Activated T-cell treated with anti-CD3 and anti-CD28 coated beads for 1 hour (primary cell): ENCODE results near the gene CD226.
"Not testable (repeated sequence)": the region's sequence is repeated elsewhere in the genome, so short reads cannot be mapped to it uniquely, and the experiment has no call there.

Experiments used
- DNase-seq: peaks from one replicate; pipeline ENCODE4 v3.0.0-alpha.2; 2020; ENCODE audit warnings: low read depth

Gene CD226

DNA sequence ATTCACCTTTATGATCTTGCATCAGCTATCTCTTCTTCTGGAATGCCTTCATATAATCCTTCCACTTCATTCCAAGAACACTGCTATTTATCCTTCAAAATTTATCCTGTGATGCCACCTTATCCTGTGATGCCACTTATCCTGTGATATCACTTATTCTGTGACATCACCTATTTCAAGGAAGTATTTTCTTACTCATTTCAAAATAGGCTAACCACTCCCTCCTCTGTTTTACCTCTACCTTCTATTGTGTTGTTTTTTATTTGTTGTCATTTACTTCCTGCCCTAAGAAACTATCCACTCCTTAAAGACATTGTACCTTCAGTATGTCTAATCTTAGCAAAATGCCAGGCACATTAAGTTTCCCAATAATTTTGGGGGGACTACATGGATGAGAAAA, 38.8 kb downstream of the CD226 start:
- DNase-seq: no peak

GRCh38 chr18:69906765-69907164, 40.9 kb downstream of the CD226 start:
- DNase-seq: no peak

- no peak for DNase-seq
These were observed 46.7 kb downstream of the CD226 start for GRCh38 chr18:69900941-69901340.

DNA sequence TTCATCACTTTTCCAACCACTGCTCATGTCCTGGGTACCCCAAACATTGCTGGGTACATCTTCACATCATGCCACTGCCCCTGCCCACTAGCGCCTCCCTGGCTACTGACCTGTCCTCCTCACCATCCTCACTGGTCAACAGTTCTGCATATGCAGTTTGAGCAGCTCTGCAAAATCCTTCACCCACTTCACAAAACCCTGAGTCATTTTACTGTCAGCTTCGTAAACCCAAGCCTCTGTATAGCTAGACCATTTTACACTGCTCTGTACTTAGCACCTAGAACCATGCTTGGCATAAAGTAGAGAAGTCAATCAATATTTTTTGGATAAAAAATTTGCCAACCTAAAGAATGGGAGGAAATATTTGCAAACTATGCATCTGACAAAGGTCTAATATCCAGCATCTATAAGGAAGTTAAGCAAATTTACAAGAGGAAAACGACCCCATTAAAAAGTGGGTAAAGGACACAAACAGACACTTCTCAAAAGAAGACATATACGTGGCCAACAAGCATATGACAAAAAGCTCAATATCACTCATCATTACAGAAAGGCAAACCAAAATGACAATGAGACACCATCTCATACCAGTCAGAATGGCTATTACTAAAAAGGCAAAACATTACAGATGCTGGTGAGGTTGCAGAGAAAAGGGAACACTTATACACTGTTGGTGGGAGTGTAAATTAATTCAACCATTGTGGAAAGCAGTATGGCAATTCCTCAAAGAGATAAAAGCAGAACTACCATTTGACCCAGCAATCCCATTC, 48.3 kb downstream of the CD226 start:
- not testable (repeated sequence) for DNase-seq

DNA sequence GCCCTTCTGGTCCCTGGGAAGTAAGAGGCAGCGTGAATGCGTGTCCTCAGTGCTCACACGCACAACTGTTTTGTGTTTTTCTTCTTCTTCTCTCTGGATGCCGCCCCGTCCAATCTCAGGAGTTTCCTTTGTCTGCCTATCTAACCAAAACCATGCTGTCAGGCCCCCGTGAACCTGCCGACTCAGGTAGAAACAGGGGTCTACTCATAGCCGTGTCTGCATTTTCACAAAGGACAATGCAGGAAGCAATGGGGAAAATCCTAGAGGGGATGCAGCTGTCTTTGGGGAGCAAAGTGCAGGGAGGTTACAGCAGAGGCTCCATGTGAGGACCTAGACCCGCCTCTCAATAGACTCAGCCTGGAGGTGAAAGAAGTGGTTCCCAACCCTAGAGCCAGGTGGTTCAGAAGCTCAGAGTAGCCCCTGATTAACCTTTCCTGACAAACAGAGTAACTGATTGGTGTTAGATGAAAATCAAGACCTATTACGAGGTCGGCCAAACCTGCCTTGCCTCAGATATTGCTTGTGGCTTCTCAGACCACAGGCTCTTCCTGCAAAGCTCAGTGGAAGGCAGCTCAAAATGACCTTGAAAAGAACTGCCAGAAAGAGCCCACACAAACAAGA, 49.3 kb downstream of the CD226 start:
- no peak for DNase-seq

GRCh38 chr18:69897397-69898108, 50.1 kb downstream of the CD226 start:
- no peak for DNase-seq

DNA sequence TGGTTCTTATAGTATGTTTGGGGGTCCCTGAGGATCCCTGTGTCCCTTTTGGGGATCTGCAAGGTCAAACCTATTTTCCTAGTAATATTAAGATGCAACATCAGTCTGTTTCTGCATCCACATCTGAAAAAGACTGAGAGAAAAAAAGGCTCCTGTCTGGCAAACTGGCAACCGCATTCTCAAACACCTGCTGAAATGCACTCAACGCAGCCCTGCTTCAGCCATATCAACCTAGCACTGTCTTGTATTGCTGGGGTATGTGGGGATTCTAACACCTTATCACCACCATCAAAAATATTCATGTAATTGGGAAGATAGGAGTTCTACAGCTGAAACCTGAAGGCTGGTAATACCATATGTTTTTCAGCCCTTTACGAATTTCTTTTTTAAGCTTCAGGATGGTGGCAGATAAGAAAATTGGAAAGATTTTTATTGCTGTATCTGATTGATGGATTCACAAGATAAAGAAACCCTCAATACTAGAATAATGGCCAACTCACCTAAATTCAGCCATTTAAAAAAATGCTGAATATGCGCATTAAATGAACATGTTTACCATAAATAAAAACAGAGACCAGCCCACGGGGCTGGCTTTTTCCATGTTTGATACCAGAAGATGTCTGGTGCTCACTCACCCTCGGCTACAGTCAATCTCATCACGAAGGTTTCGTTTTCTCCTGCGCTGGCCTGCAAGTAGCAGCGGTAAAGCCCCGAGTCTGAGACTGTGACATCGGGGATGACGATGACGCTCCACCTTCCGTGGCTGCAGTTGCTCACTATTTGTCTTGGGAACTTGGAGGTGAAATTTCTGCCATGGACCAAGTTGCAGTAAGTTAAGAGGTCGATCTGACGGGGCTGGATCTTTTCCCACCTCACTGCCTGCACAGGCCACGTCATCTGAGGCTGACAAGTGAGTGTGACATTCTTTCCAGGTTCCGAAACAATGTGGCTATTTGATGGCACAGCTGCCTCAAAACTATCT, 52.3 kb downstream of the CD226 start:
- DNase-seq: no peak

DNA sequence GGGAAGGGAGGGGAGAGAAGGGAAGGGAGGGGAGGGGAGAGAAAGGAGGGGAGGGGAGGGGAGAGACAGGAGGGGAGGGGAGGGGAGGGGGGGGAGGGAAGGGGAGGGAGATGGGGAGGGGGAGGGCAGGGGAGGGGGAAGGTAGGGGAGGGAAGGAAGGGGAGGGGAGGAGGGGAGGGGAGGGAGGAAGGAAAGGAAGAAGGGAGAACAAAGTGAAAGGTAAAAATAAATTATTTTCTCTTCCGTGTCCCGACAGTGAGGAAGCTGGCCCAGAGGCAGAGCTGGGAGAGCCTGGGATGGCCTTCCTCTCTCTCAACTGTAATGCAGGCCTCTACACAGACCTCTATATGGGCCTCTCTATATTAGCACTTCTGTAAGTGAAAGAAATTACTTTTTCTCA, 53.2 kb downstream of the CD226 start:
- DNase-seq: no peak

- DNase-seq: no peak
These were observed 57.1 kb downstream of the CD226 start for GRCh38 chr18:69890558-69890957.

GRCh38 chr18:69889009-69889408, 58.7 kb downstream of the CD226 start:
- DNase-seq: no peak

- no peak for DNase-seq
These were observed 60.4 kb downstream of the CD226 start for GRCh38 chr18:69887256-69887655.

- DNase-seq: no peak
These were observed 61.7 kb downstream of the CD226 start for GRCh38 chr18:69885841-69886531.

- no peak for DNase-seq
These were observed 62.3 kb downstream of the CD226 start for GRCh38 chr18:69885355-69885754.

DNA sequence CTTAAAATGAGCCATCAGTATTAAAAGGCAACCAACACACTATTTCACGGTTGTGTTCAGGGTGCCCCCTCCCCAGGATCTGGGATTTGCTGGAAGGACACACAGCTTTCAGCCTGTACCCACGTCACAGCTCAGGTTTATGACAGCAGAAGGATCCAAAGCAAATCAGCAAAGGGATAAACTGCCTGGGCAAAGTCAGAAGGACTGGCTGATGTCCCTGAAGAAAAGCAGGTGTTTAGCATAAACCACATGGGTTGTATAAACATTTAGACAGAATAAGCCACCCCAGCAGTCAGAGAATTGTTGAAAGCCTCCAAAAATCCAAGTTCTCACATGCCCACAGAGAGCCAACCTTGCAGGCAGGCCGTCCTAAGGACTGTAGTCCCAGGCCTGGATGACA, 63.9 kb downstream of the CD226 start:
- no peak for DNase-seq

GRCh38 chr18:69882965-69883668, 64.6 kb downstream of the CD226 start:
- DNase-seq: no peak

GRCh38 chr18:69880083-69880482, 67.6 kb downstream of the CD226 start:
- DNase-seq: no peak

DNA sequence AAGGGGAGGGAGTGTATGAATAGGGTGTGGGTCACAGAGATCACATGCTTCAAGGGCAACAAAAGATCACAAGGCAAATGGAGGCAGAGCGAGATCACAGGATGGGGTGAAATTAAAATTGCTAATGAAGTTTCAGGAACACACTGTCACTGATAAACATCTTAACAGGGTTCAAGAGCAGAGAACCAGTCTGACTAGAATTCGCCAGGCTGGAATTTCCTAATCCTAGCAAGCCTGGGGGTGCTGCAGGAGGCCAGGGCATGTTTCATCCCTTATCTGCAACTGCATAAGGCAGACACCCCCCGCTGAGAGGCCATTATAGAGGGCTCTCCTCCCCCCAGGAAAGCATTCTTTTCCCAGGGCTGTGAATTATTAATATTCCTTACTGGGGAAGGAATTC, 68.6 kb downstream of the CD226 start:
- DNase-seq: not testable (repeated sequence)

DNA sequence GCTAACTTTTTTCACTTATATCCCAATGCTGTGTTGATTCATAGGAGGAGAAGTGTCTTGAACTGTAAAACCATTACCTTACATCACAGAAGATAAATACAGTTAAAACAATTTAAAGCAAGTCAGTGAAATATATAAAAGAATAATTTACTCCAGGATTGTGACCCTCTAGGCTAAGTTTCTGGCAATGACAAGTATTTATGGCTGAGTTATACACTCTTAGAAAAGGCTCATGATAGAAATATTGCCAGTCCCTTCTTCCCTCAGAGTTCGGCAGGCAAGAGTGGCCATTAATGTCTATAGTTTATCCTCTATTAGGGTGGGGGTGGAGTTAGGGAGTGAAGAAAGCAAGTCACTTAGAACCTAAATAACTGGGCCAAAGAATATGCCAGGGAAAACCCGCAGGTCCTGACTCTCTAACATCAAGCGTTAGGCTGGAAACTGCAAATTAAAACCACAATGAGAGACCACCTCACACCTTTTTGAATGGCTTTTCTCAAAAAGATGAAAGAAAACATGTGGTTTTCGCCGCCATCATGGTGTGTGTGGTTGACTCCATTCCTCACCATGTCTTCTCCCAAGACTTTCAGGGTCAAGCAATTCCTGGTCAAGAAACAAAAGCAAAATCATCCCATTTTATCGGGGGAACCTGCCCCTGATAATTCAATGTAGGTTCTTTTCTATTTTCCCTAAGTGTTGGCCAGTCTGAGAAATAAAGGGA, 69.3 kb downstream of the CD226 start:
- no peak for DNase-seq

GRCh38 chr18:69876490-69876889, 71.2 kb downstream of the CD226 start:
- DNase-seq: no peak

- no peak for DNase-seq
These were observed 73.6 kb downstream of the CD226 start for GRCh38 chr18:69874058-69874457.
